GM12878 (cell line): ENCODE measurements around the gene LTBP3.

Experiments
- EED ChIP-seq: sonication (generic); IDR thresholded peaks from 2 replicates; pipeline ENCODE4 v1.6.1; 2016; ENCODE audit warnings: antibody characterized with exemption, low read depth
- POLR2A ChIP-seq: IDR thresholded peaks from 2 replicates; pipeline ENCODE4 v1.6.1; 2011; ENCODE audit warnings: low read depth, mild to moderate bottlenecking, low read length
- POLR2AphosphoS5 ChIP-seq: IDR thresholded peaks from 2 replicates; pipeline ENCODE4 v1.6.1; 2011; ENCODE audit warnings: mild to moderate bottlenecking, low read length, inconsistent platforms
- TF ChIP-seq, protein P1 (sequence below), 3 experiments: IDR thresholded peaks in 2 of 3; conservative IDR thresholded peaks in 1 of 3; 2 replicates each; pipeline ENCODE4 v1.5.1; 2011; ENCODE audit warnings: low read depth in 3 of 3, low read length in 3 of 3, mild to moderate bottlenecking in 3 of 3, control low read depth in 2 of 3, moderate library complexity in 2 of 3, inconsistent platforms in 1 of 3, mixed read lengths in 1 of 3; ENCODE audit not compliant: control insufficient read depth in 2 of 3, insufficient read depth in 1 of 3; ENCODE audit errors: extremely low read depth in 1 of 3

DNA sequence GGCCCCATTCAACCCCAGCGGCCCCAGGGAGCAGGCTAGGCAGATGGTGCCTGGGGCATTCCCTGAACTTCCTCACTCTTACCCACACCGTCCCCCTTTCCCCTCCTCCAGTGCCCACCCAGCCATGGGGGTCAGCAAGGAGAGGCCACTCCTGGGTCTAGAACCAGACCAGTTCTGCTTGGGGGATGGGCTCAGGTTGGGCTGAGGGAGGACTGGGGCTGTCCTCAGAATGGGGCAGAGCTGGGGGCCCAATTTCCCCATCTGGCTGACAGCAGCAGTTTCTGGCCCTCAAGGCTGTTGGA lies 20.9 kb downstream of the LTBP3 start:
- TF ChIP-seq POLR2A (peak; percentile 30; the same call in 1 of the 2 replicates), POLR2AphosphoS5 (peak; percentile 16; the same call in 1 of the 2 replicates), EED (no peak)
- TF ChIP-seq, protein P1, sequence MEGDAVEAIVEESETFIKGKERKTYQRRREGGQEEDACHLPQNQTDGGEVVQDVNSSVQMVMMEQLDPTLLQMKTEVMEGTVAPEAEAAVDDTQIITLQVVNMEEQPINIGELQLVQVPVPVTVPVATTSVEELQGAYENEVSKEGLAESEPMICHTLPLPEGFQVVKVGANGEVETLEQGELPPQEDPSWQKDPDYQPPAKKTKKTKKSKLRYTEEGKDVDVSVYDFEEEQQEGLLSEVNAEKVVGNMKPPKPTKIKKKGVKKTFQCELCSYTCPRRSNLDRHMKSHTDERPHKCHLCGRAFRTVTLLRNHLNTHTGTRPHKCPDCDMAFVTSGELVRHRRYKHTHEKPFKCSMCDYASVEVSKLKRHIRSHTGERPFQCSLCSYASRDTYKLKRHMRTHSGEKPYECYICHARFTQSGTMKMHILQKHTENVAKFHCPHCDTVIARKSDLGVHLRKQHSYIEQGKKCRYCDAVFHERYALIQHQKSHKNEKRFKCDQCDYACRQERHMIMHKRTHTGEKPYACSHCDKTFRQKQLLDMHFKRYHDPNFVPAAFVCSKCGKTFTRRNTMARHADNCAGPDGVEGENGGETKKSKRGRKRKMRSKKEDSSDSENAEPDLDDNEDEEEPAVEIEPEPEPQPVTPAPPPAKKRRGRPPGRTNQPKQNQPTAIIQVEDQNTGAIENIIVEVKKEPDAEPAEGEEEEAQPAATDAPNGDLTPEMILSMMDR (IDR thresholded peaks at IDR 0.05 in 2 of 3, conservative IDR thresholded peaks at IDR 0.05 in 1 of 3; ENCODE audit: control insufficient read depth in 2 of 3, extremely low read depth in 1 of 3, insufficient read depth in 1 of 3, low read depth in 3 of 3, low read length in 3 of 3) = no peak
